Panc1 (cell line): Measurements from ENCODE around the gene SYDE2.

Experiments
- CTCF ChIP-seq: fragments of 450-650 bp; IDR thresholded peaks from 2 replicates; pipeline ENCODE4 v1.5.1; 2017; ENCODE audit warnings: mild to moderate bottlenecking
- SIN3A ChIP-seq: IDR thresholded peaks from 2 replicates; pipeline ENCODE4 v1.6.1; 2012; ENCODE audit warnings: low read depth, mild to moderate bottlenecking, low read length, moderate library complexity, borderline replicate concordance; ENCODE audit not compliant: insufficient read depth
- TCF7L2 ChIP-seq: IDR thresholded peaks from 2 replicates; pipeline ENCODE4 v1.6.1; 2011; ENCODE audit warnings: mild to moderate bottlenecking, low read depth, low read length, inconsistent platforms

- TF ChIP-seq CTCF = no peak
- TF ChIP-seq SIN3A = no peak
- TF ChIP-seq TCF7L2 = no peak
Observed at GRCh38 chr1:85189120-85189519, 11.7 kb downstream of the SYDE2 start.
